A673 (cell line): ENCODE data around the gene GPR61. TPM values are rescaled to one million over a fixed set of nuclear protein-coding genes. Genes with fewer than 3 reads are reported as not detected.

ENCODE experiments used
- BruUV-seq: library from RNA; stranded (reverse); fragments of 400-500 nt; replicated peaks from 2 replicates; lab custom pipeline; 2021; lab: Mats Ljungman, UMichigan
- CTCF ChIA-PET: fragments of 300-600 bp; sonication (Branson Sonifier 250); formaldehyde crosslinking; loops from one replicate; lab custom pipeline; 2022; ENCODE audit warnings: antibody characterized with exemption; lab: Charles Lee
- POLR2A ChIA-PET: fragments of 300-600 bp; sonication (Branson Sonifier 250); formaldehyde crosslinking; loops from one replicate; lab custom pipeline; 2022; ENCODE audit warnings: antibody characterized with exemption; ENCODE audit not compliant: low non-redundant PET; lab: Charles Lee
- DNase-seq: peaks from one replicate; pipeline ENCODE4 v3.0.0-alpha.2; 2015; ENCODE audit warnings: low spot score
- H3K27ac ChIP-seq: fragments of 200-600 bp; sonication (generic); 2 replicates; pipeline ENCODE4 v1.5.1; 2016; ENCODE audit warnings: mixed run types, low read depth, mild to moderate bottlenecking, mixed read lengths, antibody characterized with exemption, low read length; ENCODE audit not compliant: poor library complexity, severe bottlenecking
- H3K27me3 ChIP-seq: fragments of 200-600 bp; sonication (generic); replicated peaks from 2 replicates; pipeline ENCODE4 v1.6.1; 2017; ENCODE audit warnings: mixed run types, low read depth, mild to moderate bottlenecking, mixed read lengths, antibody characterized with exemption, low read length; ENCODE audit not compliant: insufficient read depth, poor library complexity
- H3K36me3 ChIP-seq: fragments of 200-600 bp; sonication (generic); 2 replicates; pipeline ENCODE4 v1.6.1; 2016; ENCODE audit warnings: mixed run types, mild to moderate bottlenecking, mixed read lengths, antibody characterized with exemption, low read length; ENCODE audit not compliant: insufficient read depth, poor library complexity, severe bottlenecking
- H3K4me1 ChIP-seq: fragments of 200-600 bp; sonication (generic); 2 replicates; pipeline ENCODE4 v1.6.1; 2017; ENCODE audit warnings: mixed run types, mild to moderate bottlenecking, mixed read lengths, antibody characterized with exemption, low read length; ENCODE audit not compliant: insufficient read depth, poor library complexity, severe bottlenecking
- H3K4me3 ChIP-seq: fragments of 200-600 bp; sonication (generic); 2 replicates; pipeline ENCODE4 v1.5.1; 2016; ENCODE audit warnings: low read depth, mixed run types, mild to moderate bottlenecking, mixed read lengths, low read length; ENCODE audit not compliant: poor library complexity, severe bottlenecking
- H3K9me3 ChIP-seq: fragments of 200-600 bp; sonication (generic); 2 replicates; pipeline ENCODE4 v1.6.1; 2016; ENCODE audit warnings: mixed run types, low read depth, mild to moderate bottlenecking, mixed read lengths, antibody characterized with exemption, low read length; ENCODE audit not compliant: poor library complexity, severe bottlenecking
- CTCF ChIP-seq: fragments of 300-800, 200-600 bp; sonication (generic); conservative IDR thresholded peaks from 2 replicates; pipeline ENCODE4 v1.5.1; 2017; ENCODE audit warnings: low read depth, mild to moderate bottlenecking, antibody characterized with exemption, low read length, moderate library complexity, mixed read lengths
- EZH2 ChIP-seq: fragments of 200-600 bp; sonication (generic); IDR thresholded peaks from 2 replicates; pipeline ENCODE4 v1.6.1; 2017; ENCODE audit warnings: borderline replicate concordance, low read depth, mild to moderate bottlenecking, mixed read lengths, antibody characterized with exemption, low read length; ENCODE audit not compliant: poor library complexity, severe bottlenecking
- intact Hi-C: fragments of 100-400 bp; cut with micrococcal nuclease; formaldehyde crosslinking; loops from one replicate; pipeline ENCODE4 v1.10.0; 2022; ENCODE audit not compliant: unreplicated experiment
- total RNA-seq: library from RNA; stranded (reverse); gene quantifications from 2 replicates; pipeline ENCODE4 v1.2.3, GENCODE V29; 2021

The GPR61 gene
- total RNA-seq, 1 experiment from 2014 or later: not detected

- H3K27ac ChIP-seq: no peak overlapping the region
- TF ChIP-seq EZH2 (no peak), CTCF (no peak)
- H3K4me1 ChIP-seq: no peaks in the 10 kb centered on the region
- H3K36me3 ChIP-seq: no peaks in the 10 kb centered on the region
- no peaks in the 10 kb centered on the region for H3K9me3 ChIP-seq
- H3K27me3 ChIP-seq: no peaks in the 10 kb centered on the region
- ChIA-PET POLR2A (no interaction called here), CTCF (interaction anchor here (0.6 kb wide), 1 partner anchor 240 kb away, joined by 7 read pairs; no protein-coding TSS in a partner anchor)
- intact Hi-C loops: no loop called here
- DNase-seq: no peak
- no peak overlapping the region for H3K4me3 ChIP-seq
- no TSS peak for BruUV-seq
Observed at GRCh38 chr1:109538827-109539555, 681 bp upstream of the GPR61 start.

GRCh38 chr1:109541102-109541501 lies 1.4 kb downstream of the GPR61 start:
- no TSS peak for BruUV-seq
- Histone ChIP-seq H3K27ac (no peak overlapping the region), H3K4me1 (no peaks in the 10 kb centered on the region), H3K4me3 (no peak overlapping the region), H3K9me3 (no peaks in the 10 kb centered on the region), H3K36me3 (no peaks in the 10 kb centered on the region), H3K27me3 (no peaks in the 10 kb centered on the region)
- ChIA-PET CTCF (no interaction called here), POLR2A (no interaction called here)
- TF ChIP-seq EZH2 (no peak), CTCF (no peak)
- DNase-seq: no peak
- intact Hi-C loops: no loop called here

GRCh38 chr1:109542657-109543056 lies 3.0 kb downstream of the GPR61 start:
- BruUV-seq: no TSS peak
- H3K4me1 ChIP-seq: peaks cover 7% of the 10 kb centered on the region
- no peaks in the 10 kb centered on the region for H3K36me3 ChIP-seq
- ChIA-PET POLR2A (no interaction called here), CTCF (no interaction called here)
- H3K27me3 ChIP-seq: no peaks in the 10 kb centered on the region
- H3K9me3 ChIP-seq: no peaks in the 10 kb centered on the region
- no peak overlapping the region for H3K4me3 ChIP-seq
- TF ChIP-seq EZH2: no peak
- no peak for TF ChIP-seq CTCF
- intact Hi-C loops: no loop called here
- DNase-seq: no peak
- H3K27ac ChIP-seq: no peak overlapping the region
